HepG2 (cell line): ENCODE data around the gene GCLC. TPM values are rescaled to one million over a fixed set of nuclear protein-coding genes. Genes with fewer than 3 reads are reported as not detected.
A peak's percentile ranks its signal among the peaks of the same experiment; 100 is the strongest.

Experiments used
- ATAC-seq: fragments of 200-7000 bp; cut with Tn5 transposase; 3 replicates; pipeline ENCODE4 v1.9.1; 2020; ENCODE audit warnings: mild to moderate bottlenecking, moderate library complexity
- BruUV-seq: library from RNA; stranded (reverse); fragments of 400-500 nt; replicated peaks from 2 replicates; lab custom pipeline; 2021; lab: Mats Ljungman, UMichigan
- CTCF ChIA-PET: fragments of 300-600 bp; formaldehyde crosslinking; extraction: SDS; loops from one replicate; lab custom pipeline; 2021; ENCODE audit warnings: low total read pairs, inconsistent platforms, low intra/inter-chr PET ratio; lab: Yijun Ruan, JAX
- POLR2A ChIA-PET: fragments of 350-600 bp; sonication (Branson Sonifier 250); formaldehyde crosslinking; loops from one replicate; lab custom pipeline; 2020; ENCODE audit warnings: antibody characterized with exemption, inconsistent platforms; lab: Yijun Ruan, JAX
- DNase-seq: peaks from one replicate; pipeline ENCODE4 v3.0.0-alpha.2; 2015; ENCODE audit warnings: low spot score
- FAIRE-seq: peaks from 3 replicates; lab custom pipeline; 2011; peaks lifted over from hg19 to GRCh38; lab: Jason Lieb, UNC
- H2AFZ ChIP-seq: one replicate; pipeline ENCODE4 v1.6.1; 2011; ENCODE audit warnings: low read length, inconsistent platforms
- H3K27ac ChIP-seq: fragments of 300-600 bp; 3 replicates; pipeline ENCODE4 v1.8.0; 2011; ENCODE audit warnings: mixed run types, mild to moderate bottlenecking, mixed read lengths, low read length, inconsistent platforms; ENCODE audit not compliant: insufficient read depth; ENCODE audit errors: extremely low read length
- H3K27me3 ChIP-seq, 2 experiments: fragments of 200-600 bp in 1 of 2; 2 replicates in 1 of 2; 3 replicates in 1 of 2; pipeline versions ENCODE4 v1.6.0 to v1.8.0; 2011; ENCODE audit warnings: low read length in 2 of 2, mild to moderate bottlenecking in 2 of 2, moderate library complexity in 2 of 2, inconsistent platforms in 1 of 2; ENCODE audit not compliant: insufficient read depth in 2 of 2, control insufficient read depth in 1 of 2
- H3K36me3 ChIP-seq, 2 experiments: fragments of 200-600 bp in 1 of 2; replicated peaks in 1 of 2; 2 replicates in 1 of 2; 3 replicates in 1 of 2; pipeline versions ENCODE4 v1.5.1 to v1.8.0; 2011; ENCODE audit warnings: low read length in 2 of 2, inconsistent platforms in 1 of 2; ENCODE audit not compliant: insufficient read depth in 2 of 2, control insufficient read depth in 1 of 2
- H3K4me1 ChIP-seq: 2 replicates; pipeline ENCODE4 v1.5.1; 2012; ENCODE audit warnings: low read length, inconsistent platforms; ENCODE audit not compliant: insufficient read depth
- H3K4me2 ChIP-seq: 2 replicates; pipeline ENCODE4 v1.6.0; 2011; ENCODE audit warnings: low read depth, low read length, inconsistent platforms
- H3K4me3 ChIP-seq, 3 experiments: fragments of 200-600 bp in 1 of 3; sonication (generic), shearing (Covaris generic) in 1 of 3; replicated peaks in 1 of 3; 2 replicates each; pipeline ENCODE4 v1.5.1; 2011 to 2016; ENCODE audit warnings: low read length in 3 of 3, inconsistent platforms in 2 of 3, low read depth in 2 of 3, mild to moderate bottlenecking in 2 of 3, control low read depth in 1 of 3, mixed read lengths in 1 of 3; ENCODE audit not compliant: insufficient read depth in 1 of 3
- H3K79me2 ChIP-seq: one replicate; pipeline ENCODE4 v1.6.1; 2011; ENCODE audit warnings: low read length, inconsistent platforms; ENCODE audit not compliant: insufficient read depth
- H3K9ac ChIP-seq: 2 replicates; pipeline ENCODE4 v1.6.0; 2011; ENCODE audit warnings: mild to moderate bottlenecking, low read depth, low read length, inconsistent platforms; ENCODE audit not compliant: insufficient read depth
- H3K9me3 ChIP-seq: 2 replicates; pipeline ENCODE4 v1.5.1; 2012; ENCODE audit warnings: mild to moderate bottlenecking, low read length
- H4K20me1 ChIP-seq: 2 replicates; pipeline ENCODE4 v1.6.0; 2011; ENCODE audit warnings: inconsistent platforms, mild to moderate bottlenecking, low read length, moderate library complexity; ENCODE audit not compliant: insufficient read depth
- HNF4G ChIP-seq, 2 experiments: sonication (generic) in 1 of 2; formaldehyde crosslinking in 1 of 2; IDR thresholded peaks; 2 replicates each; pipeline versions ENCODE4 v1.4.0 to v1.6.1; 2011 to 2020; ENCODE audit warnings: borderline replicate concordance in 2 of 2, low read depth in 2 of 2, mild to moderate bottlenecking in 2 of 2, low read length in 1 of 2, missing genetic modification reagents in 1 of 2, moderate library complexity in 1 of 2
- STAT5B ChIP-seq: sonication (generic); formaldehyde crosslinking; IDR thresholded peaks from 2 replicates; pipeline ENCODE4 v1.4.0; 2020; ENCODE audit warnings: missing genetic modification reagents
- THYN1 ChIP-seq: sonication (generic); formaldehyde crosslinking; IDR thresholded peaks from 2 replicates; pipeline ENCODE4 v1.8.1; 2023; ENCODE audit warnings: low read depth, mild to moderate bottlenecking, moderate library complexity, missing genetic modification reagents, borderline replicate concordance
- ZMYM4 ChIP-seq: sonication (generic); formaldehyde crosslinking; IDR thresholded peaks from 2 replicates; pipeline ENCODE4 v1.8.1; 2023; ENCODE audit warnings: mild to moderate bottlenecking, missing genetic modification reagents
- ZNF143 ChIP-seq: sonication (generic); formaldehyde crosslinking; IDR thresholded peaks from 2 replicates; pipeline ENCODE4 v1.4.0; 2020; ENCODE audit warnings: missing genetic modification reagents
- ZNF432 ChIP-seq: sonication (generic); formaldehyde crosslinking; IDR thresholded peaks from 2 replicates; pipeline ENCODE4 v1.5.0; 2020; ENCODE audit warnings: missing genetic modification reagents, mild to moderate bottlenecking, borderline replicate concordance
- ZNF660 ChIP-seq: sonication (generic); formaldehyde crosslinking; IDR thresholded peaks from 2 replicates; pipeline ENCODE4 v1.5.1; 2020; ENCODE audit warnings: mild to moderate bottlenecking, low read depth, missing genetic modification reagents, borderline replicate concordance
- WGBS: methylation state at CpG from one replicate; pipeline ENCODE4 v1.1.6; 2017; ENCODE audit warnings: low lambda C conversion rate; 5-methylcytosine and 5-hydroxymethylcytosine counted together
- in situ Hi-C: cut with HindIII; loops from 2 replicates; pipeline ENCODE4 v1.10.0; 2017; ENCODE audit warnings: low pct_unique_long_range_greater_than_20kb; ENCODE audit not compliant: extremely low pct_ligation_motif_present
- intact Hi-C: fragments of 100-400 bp; cut with micrococcal nuclease; formaldehyde crosslinking; loops from one replicate; pipeline ENCODE4 v1.10.0; 2022; ENCODE audit not compliant: unreplicated experiment
- polyA plus RNA-seq, 8 experiments: library from polyadenylated mRNA; depleted of rRNA in 3 of 8; stranded (reverse) in 7 of 8; unstranded in 1 of 8; fragments of >200 nt; fragmentation: Illumina TruSeq in 4 of 8; extraction: Trizol in 4 of 8; gene quantifications; 2 replicates each; pipeline versions ENCODE4 v1.2.1 to v1.2.3, GENCODE V29; 2011 to 2016; ENCODE audit warnings: low read depth in 4 of 8, missing spikeins in 1 of 8, mixed read lengths in 1 of 8; ENCODE audit not compliant: insufficient read depth in 1 of 8
- total RNA-seq, 5 experiments: library from RNA; depleted of rRNA; stranded (reverse); fragments of >200 nt; fragmentation: Illumina TruSeq; extraction: Trizol; gene quantifications; 2 replicates each; pipeline ENCODE4 v1.2.3, GENCODE V29; 2016; ENCODE audit warnings: low read depth in 1 of 5
- TF ChIP-seq, protein P1 (sequence below): sonication (generic); formaldehyde crosslinking; IDR thresholded peaks from 2 replicates; pipeline ENCODE4 v1.5.0; 2020; ENCODE audit warnings: mild to moderate bottlenecking, missing genetic modification reagents
- TF ChIP-seq, protein P2 (sequence below): sonication (generic); formaldehyde crosslinking; conservative IDR thresholded peaks from 2 replicates; pipeline ENCODE4 v1.4.0; 2020; ENCODE audit warnings: missing genetic modification reagents

Gene GCLC
- total and polyA plus RNA-seq, 2 of the 13 experiments (the other 11 are each of a cell fraction or from before 2014, with no cell fraction given) = 35.3 to 84.6 TPM

DNA sequence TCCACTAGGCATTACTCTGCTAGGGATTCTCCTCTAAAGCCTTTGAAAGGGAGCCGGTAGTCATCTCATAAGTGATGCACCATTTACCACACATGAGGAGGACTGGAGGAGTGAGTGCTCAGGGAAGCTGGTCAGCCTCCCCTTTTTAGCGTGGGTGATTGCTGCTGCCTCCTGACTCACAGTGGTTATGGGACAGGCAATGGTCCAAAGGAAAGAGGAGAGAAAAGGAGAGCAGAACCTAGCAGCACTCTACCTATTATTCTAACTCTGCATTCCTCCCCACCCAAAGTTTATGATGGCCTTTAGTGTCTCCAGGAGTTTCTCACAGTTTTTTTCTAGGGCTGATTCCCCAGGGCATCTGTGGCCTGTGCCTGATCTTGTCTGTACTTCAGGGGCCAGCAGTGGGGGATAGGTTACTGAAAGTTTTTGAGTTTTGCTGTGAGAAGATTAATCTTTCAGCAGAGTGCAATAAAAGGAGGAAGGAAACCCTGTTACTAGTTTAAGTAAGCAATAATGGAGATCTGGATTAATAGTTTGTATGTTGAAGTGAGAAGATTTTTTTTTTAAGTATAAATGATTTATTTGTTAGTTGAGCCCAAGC lies 36.4 kb upstream of the GCLC start:
- H3K4me1 ChIP-seq = 0 out of 2 replicates have a peak, but pooled peaks cover 6% of the 10 kb centered on the region
- FAIRE-seq (no peak), DNase-seq (no peak), ATAC-seq (peak; percentile 41; the same call in 2 of the 3 replicates)
- H3K27me3 ChIP-seq = no peaks in the 10 kb centered on the region; a peak in 1 of 5 replicates
- no peaks in the 10 kb centered on the region for H4K20me1 ChIP-seq
- no peaks in the 10 kb centered on the region for H3K79me2 ChIP-seq
- H3K4me2 ChIP-seq = no peak overlapping the region
- H2AFZ ChIP-seq = no peak overlapping the region
- no peak overlapping the region for H3K4me3 ChIP-seq
- intact Hi-C loops = no loop called here
- WGBS = 78% methylated on average over 2 of the region's 2 CpGs
- H3K27ac ChIP-seq = no peak overlapping the region
- POLR2A ChIA-PET = interaction anchor here (1.6 kb wide), 1 partner anchor 34 kb away, joined by 4 read pairs; no protein-coding TSS in a partner anchor
- CTCF ChIA-PET = no interaction called here
- no TSS peak for BruUV-seq
- no peaks in the 10 kb centered on the region for H3K9me3 ChIP-seq
- H3K9ac ChIP-seq = no peak overlapping the region
- no peaks in the 10 kb centered on the region for H3K36me3 ChIP-seq
- in situ Hi-C loops = no loop called here
- TF ChIP-seq ZNF143 (CRISPR knock-in tag) = no peak
- TF ChIP-seq ZNF432 (CRISPR knock-in tag) = no peak
- TF ChIP-seq ZMYM4 (CRISPR knock-in tag) = no peak
- no peak for TF ChIP-seq HNF4G (IDR thresholded peaks at IDR 0.05; ENCODE audit: borderline replicate concordance, low read depth, low read length)
- TF ChIP-seq HNF4G (CRISPR knock-in tag; IDR thresholded peaks at IDR 0.05; ENCODE audit: borderline replicate concordance, low read depth) = no peak
- TF ChIP-seq STAT5B (CRISPR knock-in tag) = no peak
- TF ChIP-seq, protein P1, sequence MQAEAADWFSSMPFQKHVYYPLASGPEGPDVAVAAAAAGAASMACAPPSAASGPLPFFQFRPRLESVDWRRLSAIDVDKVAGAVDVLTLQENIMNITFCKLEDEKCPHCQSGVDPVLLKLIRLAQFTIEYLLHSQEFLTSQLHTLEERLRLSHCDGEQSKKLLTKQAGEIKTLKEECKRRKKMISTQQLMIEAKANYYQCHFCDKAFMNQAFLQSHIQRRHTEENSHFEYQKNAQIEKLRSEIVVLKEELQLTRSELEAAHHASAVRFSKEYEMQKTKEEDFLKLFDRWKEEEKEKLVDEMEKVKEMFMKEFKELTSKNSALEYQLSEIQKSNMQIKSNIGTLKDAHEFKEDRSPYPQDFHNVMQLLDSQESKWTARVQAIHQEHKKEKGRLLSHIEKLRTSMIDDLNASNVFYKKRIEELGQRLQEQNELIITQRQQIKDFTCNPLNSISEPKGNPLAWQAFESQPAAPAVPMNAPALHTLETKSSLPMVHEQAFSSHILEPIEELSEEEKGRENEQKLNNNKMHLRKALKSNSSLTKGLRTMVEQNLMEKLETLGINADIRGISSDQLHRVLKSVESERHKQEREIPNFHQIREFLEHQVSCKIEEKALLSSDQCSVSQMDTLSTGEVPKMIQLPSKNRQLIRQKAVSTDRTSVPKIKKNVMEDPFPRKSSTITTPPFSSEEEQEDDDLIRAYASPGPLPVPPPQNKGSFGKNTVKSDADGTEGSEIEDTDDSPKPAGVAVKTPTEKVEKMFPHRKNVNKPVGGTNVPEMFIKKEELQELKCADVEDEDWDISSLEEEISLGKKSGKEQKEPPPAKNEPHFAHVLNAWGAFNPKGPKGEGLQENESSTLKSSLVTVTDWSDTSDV (CRISPR knock-in tag) = no peak
- TF ChIP-seq, protein P2, sequence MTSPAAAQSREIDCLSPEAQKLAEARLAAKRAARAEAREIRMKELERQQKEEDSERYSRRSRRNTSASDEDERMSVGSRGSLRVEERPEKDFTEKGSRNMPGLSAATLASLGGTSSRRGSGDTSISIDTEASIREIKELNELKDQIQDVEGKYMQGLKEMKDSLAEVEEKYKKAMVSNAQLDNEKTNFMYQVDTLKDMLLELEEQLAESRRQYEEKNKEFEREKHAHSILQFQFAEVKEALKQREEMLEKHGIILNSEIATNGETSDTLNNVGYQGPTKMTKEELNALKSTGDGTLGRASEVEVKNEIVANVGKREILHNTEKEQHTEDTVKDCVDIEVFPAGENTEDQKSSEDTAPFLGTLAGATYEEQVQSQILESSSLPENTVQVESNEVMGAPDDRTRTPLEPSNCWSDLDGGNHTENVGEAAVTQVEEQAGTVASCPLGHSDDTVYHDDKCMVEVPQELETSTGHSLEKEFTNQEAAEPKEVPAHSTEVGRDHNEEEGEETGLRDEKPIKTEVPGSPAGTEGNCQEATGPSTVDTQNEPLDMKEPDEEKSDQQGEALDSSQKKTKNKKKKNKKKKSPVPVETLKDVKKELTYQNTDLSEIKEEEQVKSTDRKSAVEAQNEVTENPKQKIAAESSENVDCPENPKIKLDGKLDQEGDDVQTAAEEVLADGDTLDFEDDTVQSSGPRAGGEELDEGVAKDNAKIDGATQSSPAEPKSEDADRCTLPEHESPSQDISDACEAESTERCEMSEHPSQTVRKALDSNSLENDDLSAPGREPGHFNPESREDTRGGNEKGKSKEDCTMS = no peak
- TF ChIP-seq THYN1 (CRISPR knock-in tag) = no peak
- TF ChIP-seq ZNF660 = no peak
- TF ChIP-seq, all 625 proteins: peak for 0
